ENCODE data around the gene CLCN7. TPM values are rescaled to one million over a fixed set of nuclear protein-coding genes. Genes with fewer than 3 reads are reported as not detected.

CLCN7 gene
- total RNA-seq, 4 donors from 2014 or later = 61.1 to 134 (median 100) TPM

GRCh38 chr16:1412847-1413246 lies 62.0 kb downstream of the CLCN7 start:
- H3K36me3 ChIP-seq = peaks cover 22% of the 10 kb centered on the region
- no peak overlapping the region for H3K27ac ChIP-seq
- no peak for DNase-seq (ENCODE audit: low spot score in 2 of 2)
- H3K9me3 ChIP-seq = no peaks in the 10 kb centered on the region
- WGBS = 100% methylated on average over 1 of the region's 2 CpGs
- H3K4me3 ChIP-seq = no peak overlapping the region
- no peaks in the 10 kb centered on the region for H3K27me3 ChIP-seq
- H3K4me1 ChIP-seq = peaks cover 47% of the 10 kb centered on the region
- TF ChIP-seq EP300 (IDR thresholded peaks at IDR 0.05) (no peak), CTCF (IDR thresholded peaks at IDR 0.05) (no peak), POLR2A (IDR thresholded peaks at IDR 0.05) (no peak), POLR2AphosphoS5 (IDR thresholded peaks at IDR 0.05) (no peak)

GRCh38 chr16:1408171-1408837 lies 66.5 kb downstream of the CLCN7 start:
- Histone ChIP-seq H3K9me3 (no peaks in the 10 kb centered on the region), H3K4me1 (peaks cover 26% of the 10 kb centered on the region), H3K36me3 (peaks cover 44% of the 10 kb centered on the region), H3K4me3 (peak overlapping the region; percentile 51), H3K27ac (peak overlapping the region; percentile 16), H3K27me3 (no peaks in the 10 kb centered on the region)
- DNase-seq (ENCODE audit: low spot score in 2 of 2) = peak; percentile 96 to 98
- TF ChIP-seq POLR2A (IDR thresholded peaks at IDR 0.05) (no peak), POLR2AphosphoS5 (IDR thresholded peaks at IDR 0.05) (no peak), CTCF (IDR thresholded peaks at IDR 0.05) (no peak), EP300 (IDR thresholded peaks at IDR 0.05) (no peak)
- 6% methylated on average over 34 of the region's 42 CpGs for WGBS

- no peaks in the 10 kb centered on the region for H3K27me3 ChIP-seq
- WGBS = 24% methylated on average over 10 of the region's 11 CpGs
- H3K9me3 ChIP-seq = no peaks in the 10 kb centered on the region
- H3K27ac ChIP-seq = peak overlapping the region; percentile 16
- H3K36me3 ChIP-seq = peaks cover 49% of the 10 kb centered on the region
- peak overlapping the region; percentile 51 for H3K4me3 ChIP-seq
- peaks cover 23% of the 10 kb centered on the region for H3K4me1 ChIP-seq
- TF ChIP-seq CTCF (IDR thresholded peaks at IDR 0.05) = no peak
- DNase-seq (ENCODE audit: low spot score in 2 of 2) = no peak
These were observed 67.1 kb downstream of the CLCN7 start for GRCh38 chr16:1407753-1408152.

DNA sequence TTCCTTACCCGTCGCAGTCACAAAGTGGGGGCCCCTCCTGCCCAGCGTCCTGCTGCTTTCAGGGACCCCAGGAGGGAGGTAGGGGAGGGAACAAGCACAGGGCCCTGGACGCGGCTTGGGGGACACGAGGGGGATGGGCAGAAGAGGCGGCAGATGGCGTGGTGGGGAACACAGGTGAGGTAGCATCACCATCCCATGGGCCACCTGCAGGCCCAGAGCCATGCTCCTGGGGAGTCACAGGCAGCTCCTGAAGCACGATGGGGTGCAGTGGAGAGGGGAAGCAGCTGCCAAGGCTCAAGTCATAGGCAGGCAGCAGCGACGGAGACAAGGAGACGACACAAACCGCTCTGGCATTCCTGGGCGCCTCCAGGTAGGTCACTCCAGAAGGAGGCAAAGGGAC lies 71.1 kb downstream of the CLCN7 start:
- 92% methylated on average over 14 of the region's 14 CpGs for WGBS
- no peak for TF ChIP-seq POLR2A (IDR thresholded peaks at IDR 0.05)
- TF ChIP-seq EP300 (IDR thresholded peaks at IDR 0.05) = no peak
- no peak for TF ChIP-seq CTCF (IDR thresholded peaks at IDR 0.05)
- TF ChIP-seq POLR2AphosphoS5 (IDR thresholded peaks at IDR 0.05) = no peak

GRCh38 chr16:1403036-1403435 lies 71.8 kb downstream of the CLCN7 start:
- Histone ChIP-seq H3K27ac (no peak overlapping the region), H3K36me3 (peaks cover 74% of the 10 kb centered on the region), H3K4me1 (peaks cover 4% of the 10 kb centered on the region), H3K4me3 (no peak overlapping the region), H3K9me3 (no peaks in the 10 kb centered on the region), H3K27me3 (no peaks in the 10 kb centered on the region)
- WGBS = 88% methylated on average over 10 of the region's 22 CpGs
- no peak for DNase-seq (ENCODE audit: low spot score in 2 of 2)
- no peak for TF ChIP-seq POLR2AphosphoS5 (IDR thresholded peaks at IDR 0.05)
- TF ChIP-seq CTCF (IDR thresholded peaks at IDR 0.05) = no peak
- TF ChIP-seq POLR2A (IDR thresholded peaks at IDR 0.05) = no peak
- TF ChIP-seq EP300 (IDR thresholded peaks at IDR 0.05) = no peak

More for the DNA sequence above, 71.1 kb downstream of the CLCN7 start:
- Histone ChIP-seq H3K27me3 (no peaks in the 10 kb centered on the region), H3K27ac (no peak overlapping the region), H3K4me3 (no peak overlapping the region), H3K9me3 (no peaks in the 10 kb centered on the region), H3K36me3 (peaks cover 67% of the 10 kb centered on the region), H3K4me1 (peaks cover 11% of the 10 kb centered on the region)
- DNase-seq (ENCODE audit: low spot score in 2 of 2) = no peak
